HUES64 (cell line): ENCODE data around the gene SETD2.
A peak's percentile ranks its signal among the peaks of the same experiment; 100 is the strongest.
"Not testable (repeated sequence)": the region's sequence is repeated elsewhere in the genome, so short reads cannot be mapped to it uniquely, and the experiment has no call there.

ENCODE experiments used
- H3K27ac ChIP-seq: 2 replicates; pipeline ENCODE4 v1.7.0; 2013; ENCODE audit warnings: low read depth, low read length, inconsistent platforms
- H3K27me3 ChIP-seq: 2 replicates; pipeline ENCODE4 v1.6.1; 2013; ENCODE audit warnings: mild to moderate bottlenecking, low read length; ENCODE audit not compliant: insufficient read depth
- H3K36me3 ChIP-seq: 2 replicates; pipeline ENCODE4 v1.6.1; 2013; ENCODE audit warnings: mild to moderate bottlenecking, low read length; ENCODE audit not compliant: insufficient read depth
- H3K4me1 ChIP-seq: 2 replicates; pipeline ENCODE4 v1.6.1; 2013; ENCODE audit warnings: mild to moderate bottlenecking, low read length, moderate library complexity; ENCODE audit not compliant: insufficient read depth
- H3K4me3 ChIP-seq: 2 replicates; pipeline ENCODE4 v1.5.1; 2013; ENCODE audit warnings: mild to moderate bottlenecking, low read length, moderate library complexity
- H3K9ac ChIP-seq: 2 replicates; pipeline ENCODE4 v1.6.1; 2013; ENCODE audit warnings: mild to moderate bottlenecking, low read depth, low read length
- H3K9me3 ChIP-seq: 2 replicates; pipeline ENCODE4 v1.6.1; 2013; ENCODE audit warnings: low read depth, low read length; ENCODE audit not compliant: insufficient read depth
- WGBS: fragments of 150-250, 120-280 bp; methylation state at CpG from one replicate; pipeline ENCODE4 v1.1.7; 2013; ENCODE audit warnings: missing lambda C conversion rate; 5-methylcytosine and 5-hydroxymethylcytosine counted together

Gene SETD2

DNA sequence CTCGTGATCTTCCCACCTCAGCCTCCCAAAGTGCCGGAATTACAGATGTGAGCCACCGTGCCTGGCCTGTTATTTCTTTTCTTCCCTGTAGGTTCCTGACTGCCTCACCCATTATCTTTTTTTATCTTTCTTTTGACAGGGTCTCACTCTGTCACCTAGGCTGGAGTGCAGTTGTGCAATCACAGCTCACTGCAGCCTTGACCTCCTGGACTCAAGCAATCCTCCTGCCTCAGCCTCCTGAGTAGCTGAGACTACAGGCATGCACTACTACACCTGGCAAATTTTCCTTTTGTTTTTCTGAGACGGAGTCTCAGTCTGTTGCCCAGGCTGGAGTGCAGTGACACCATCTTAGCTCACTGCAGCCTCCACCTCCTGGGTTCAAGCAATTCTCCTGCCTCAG, 17.8 kb upstream of the SETD2 start:
- not testable (repeated sequence) for H3K27ac ChIP-seq, H3K9me3 ChIP-seq, H3K4me3 ChIP-seq, H3K27me3 ChIP-seq, H3K9ac ChIP-seq, H3K4me1 ChIP-seq
- 92% methylated on average over 4 of the region's 4 CpGs for WGBS
- peaks cover 20% of the 10 kb centered on the region for H3K36me3 ChIP-seq

DNA sequence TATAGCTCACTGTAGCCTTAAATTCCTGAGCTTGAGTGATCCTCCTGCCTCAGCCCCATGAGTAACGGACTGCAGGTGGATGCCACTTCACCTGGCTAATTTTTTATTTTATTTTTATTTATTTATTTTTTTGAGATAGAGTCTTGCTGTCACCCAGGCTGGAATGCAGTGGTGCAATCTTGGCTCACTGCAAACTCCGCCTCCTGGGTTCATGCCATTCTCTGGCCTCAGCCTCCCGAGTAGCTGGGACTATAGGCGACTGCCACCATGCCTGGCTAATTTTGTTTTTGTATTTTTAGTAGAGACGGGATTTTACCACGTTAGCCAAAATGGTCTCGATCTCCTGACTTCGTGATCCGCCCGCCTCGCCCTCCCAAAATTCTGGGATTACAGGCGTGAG, 16.1 kb upstream of the SETD2 start:
- not testable (repeated sequence) for H3K9ac ChIP-seq, H3K27ac ChIP-seq, H3K4me1 ChIP-seq, H3K4me3 ChIP-seq, H3K9me3 ChIP-seq, H3K27me3 ChIP-seq
- WGBS: 94% methylated on average over 12 of the region's 12 CpGs
- peaks cover 25% of the 10 kb centered on the region for H3K36me3 ChIP-seq

DNA sequence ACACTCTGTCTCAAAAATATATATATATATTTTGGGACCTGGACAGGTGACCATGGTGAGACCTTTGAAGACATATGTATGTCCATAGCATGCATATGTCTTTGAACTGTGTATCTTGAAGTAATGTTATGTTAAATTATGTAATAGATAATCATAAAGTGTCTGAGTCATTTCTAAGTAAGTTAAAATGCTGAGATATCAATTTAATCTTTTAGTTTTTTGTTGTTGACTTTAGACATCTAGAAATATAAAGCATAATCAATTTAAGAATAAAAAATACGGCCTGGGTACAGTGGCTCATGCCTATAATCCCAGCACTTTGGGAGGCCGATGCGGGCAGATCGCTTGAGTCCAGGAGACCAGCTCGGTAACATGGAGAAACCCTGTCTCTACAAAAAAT, 12.7 kb upstream of the SETD2 start:
- Histone ChIP-seq H3K27ac (no peak overlapping the region), H3K4me1 (no peaks in the 10 kb centered on the region), H3K27me3 (no peaks in the 10 kb centered on the region), H3K36me3 (peaks cover 30% of the 10 kb centered on the region), H3K9me3 (no peaks in the 10 kb centered on the region), H3K9ac (no peak overlapping the region), H3K4me3 (no peak overlapping the region)
- WGBS: 95% methylated on average over 5 of the region's 5 CpGs

DNA sequence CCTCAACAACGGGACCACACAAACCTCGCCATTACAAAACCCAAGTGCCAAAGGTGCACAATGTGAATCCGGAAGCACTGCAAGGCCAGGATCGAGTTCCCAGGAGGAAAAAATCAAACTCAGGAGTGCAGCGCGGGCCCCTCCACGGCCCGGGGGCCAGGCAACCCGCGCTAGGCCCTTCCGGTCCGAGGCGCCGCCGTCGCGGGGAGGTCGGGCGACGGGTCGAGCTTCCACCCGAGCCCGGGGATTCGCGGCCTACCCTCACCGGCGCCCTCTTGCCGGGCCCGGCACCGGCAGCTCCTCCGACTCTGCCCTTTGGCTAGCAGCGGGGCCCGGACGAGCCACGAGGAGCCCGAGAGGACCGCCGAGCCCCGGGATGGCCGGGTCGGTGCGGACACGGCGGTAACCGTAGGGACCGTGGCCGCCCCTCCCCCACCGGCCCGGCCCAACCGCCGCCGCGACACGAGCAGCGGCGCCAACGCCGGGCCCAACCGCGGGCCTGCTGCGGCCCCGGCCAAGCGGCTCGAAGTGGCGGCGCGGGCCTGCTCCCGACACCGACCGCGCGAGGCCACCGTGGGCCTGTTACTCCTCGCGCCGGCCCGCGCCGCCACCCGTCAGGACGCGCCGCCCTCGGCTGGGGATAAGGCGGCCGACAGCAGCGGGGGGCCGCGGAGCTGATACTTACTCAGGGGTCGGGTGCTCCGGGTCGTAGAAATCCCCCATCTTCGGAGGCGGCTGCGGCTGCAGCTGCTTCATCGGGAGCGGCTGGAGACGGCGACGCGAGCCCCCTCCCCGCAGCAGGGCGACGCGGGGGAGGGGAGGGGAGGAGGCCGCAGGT, 525 bp downstream of the SETD2 start:
- Histone ChIP-seq H3K27ac (peak overlapping the region; percentile 94), H3K9me3 (no peaks in the 10 kb centered on the region), H3K4me3 (peak overlapping the region; percentile 66), H3K36me3 (no peaks in the 10 kb centered on the region), H3K9ac (peak overlapping the region; percentile 94), H3K27me3 (no peaks in the 10 kb centered on the region), H3K4me1 (peaks cover 26% of the 10 kb centered on the region; the same call in 1 of the 2 replicates)
- under 1% methylated on average over 102 of the region's 106 CpGs for WGBS

DNA sequence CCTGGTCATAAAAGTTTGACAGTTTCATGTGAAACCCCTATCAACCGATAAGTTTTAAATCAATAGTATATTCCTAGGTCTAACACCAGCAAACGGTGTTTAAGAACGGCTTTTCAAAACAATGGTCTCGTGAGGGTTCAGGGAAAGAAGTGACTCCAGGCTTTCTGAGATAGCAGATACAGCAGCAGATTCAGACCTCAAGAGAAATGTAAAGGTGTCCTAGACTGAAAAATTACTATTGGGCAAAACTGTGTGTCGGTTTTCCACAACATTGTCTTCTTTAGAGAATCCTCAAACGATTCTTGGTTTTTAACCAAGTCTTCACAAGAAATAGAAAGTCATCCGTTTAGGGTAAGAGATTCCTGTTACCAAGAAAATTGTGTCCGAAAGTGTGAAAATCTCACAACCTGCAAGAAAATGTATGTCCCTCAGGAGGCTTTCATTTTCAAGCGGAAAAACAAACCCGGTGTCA, 1.2 kb downstream of the SETD2 start:
- H3K27me3 ChIP-seq: no peaks in the 10 kb centered on the region
- peak overlapping the region; percentile 66 for H3K4me3 ChIP-seq
- H3K9me3 ChIP-seq: no peaks in the 10 kb centered on the region
- WGBS: 8% methylated on average over 10 of the region's 10 CpGs
- peak overlapping the region; percentile 94 for H3K27ac ChIP-seq
- peak overlapping the region; percentile 94 for H3K9ac ChIP-seq
- H3K4me1 ChIP-seq: peaks cover 26% of the 10 kb centered on the region; the same call in 1 of the 2 replicates
- no peaks in the 10 kb centered on the region for H3K36me3 ChIP-seq

DNA sequence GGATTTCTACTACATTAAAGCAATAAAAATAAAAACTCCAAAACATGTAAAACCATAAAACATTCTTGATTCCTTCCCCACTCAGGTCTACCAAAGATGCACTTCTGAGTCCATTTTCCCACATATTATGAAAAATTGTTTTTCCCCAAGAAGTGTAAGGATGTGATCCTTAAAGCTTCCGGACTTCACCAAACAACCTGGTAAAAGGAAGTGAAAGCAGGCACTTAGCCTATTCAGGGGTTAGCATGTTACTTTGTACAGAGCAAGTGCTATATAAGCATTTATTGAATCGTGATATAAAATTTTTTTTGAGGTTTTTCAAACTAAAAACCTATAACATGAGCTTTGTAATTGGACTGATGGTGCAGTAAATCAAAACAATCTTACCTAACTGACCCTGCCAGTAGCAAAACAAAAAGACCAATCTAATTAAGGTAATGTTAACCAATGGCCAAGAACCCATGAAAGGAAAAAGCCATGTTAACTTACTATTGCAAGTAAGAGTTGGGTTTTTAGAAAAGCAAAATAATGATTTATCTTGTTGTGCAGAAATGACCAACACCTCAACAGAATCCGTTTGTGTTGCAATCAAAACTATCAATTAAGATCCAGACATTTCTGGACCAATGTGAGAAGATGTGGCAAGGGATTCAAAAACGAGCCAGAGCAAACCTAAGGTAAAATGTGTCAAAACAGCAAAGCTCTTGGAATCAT, 1.8 kb downstream of the SETD2 start:
- Histone ChIP-seq H3K4me3 (peak overlapping the region; percentile 66), H3K4me1 (peaks cover 26% of the 10 kb centered on the region; the same call in 1 of the 2 replicates), H3K27me3 (no peaks in the 10 kb centered on the region), H3K9me3 (no peaks in the 10 kb centered on the region), H3K36me3 (no peaks in the 10 kb centered on the region), H3K9ac (peak overlapping the region; percentile 94), H3K27ac (no peak overlapping the region)
- 57% methylated on average over 2 of the region's 4 CpGs for WGBS

DNA sequence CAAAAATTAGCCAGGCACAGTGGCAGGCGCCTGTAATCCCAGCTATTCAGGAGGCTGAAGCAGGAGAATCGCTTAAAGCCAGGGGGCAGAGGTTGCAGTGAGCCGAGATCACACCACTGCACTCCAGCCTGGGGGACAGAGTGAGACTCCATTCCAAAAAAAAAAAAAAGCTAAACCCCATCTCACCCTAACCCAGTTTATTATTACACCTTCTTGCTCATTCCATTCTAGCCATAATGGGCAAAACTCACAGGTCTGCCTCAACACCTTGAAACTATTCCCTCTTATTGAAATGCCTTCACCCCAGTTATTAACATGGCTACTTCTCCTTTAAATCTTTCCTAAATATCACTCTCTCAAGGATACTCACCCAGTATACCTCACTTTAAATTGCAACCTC, 4.1 kb downstream of the SETD2 start:
- H3K9ac ChIP-seq: no peak overlapping the region
- no peaks in the 10 kb centered on the region for H3K36me3 ChIP-seq
- peaks cover 26% of the 10 kb centered on the region; the same call in 1 of the 2 replicates for H3K4me1 ChIP-seq

DNA sequence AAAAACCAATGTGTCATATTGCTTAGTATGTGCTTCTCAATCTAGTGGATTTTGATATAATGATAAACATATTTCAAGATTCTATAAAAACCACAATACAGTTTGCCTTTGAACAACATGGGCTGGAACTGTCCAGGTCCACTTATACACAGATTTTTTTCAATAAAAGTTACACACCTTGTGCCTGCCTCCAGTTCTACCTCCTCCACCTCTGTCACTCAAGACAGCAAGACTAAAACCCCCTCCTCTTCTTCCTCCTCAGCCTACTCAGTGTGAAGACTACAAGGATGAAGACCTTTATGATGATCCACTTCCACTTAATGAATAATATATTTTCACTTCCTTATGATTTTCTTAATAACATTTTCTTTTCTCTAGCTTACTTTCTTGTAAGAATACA, 5.7 kb downstream of the SETD2 start:
- H3K36me3 ChIP-seq: no peaks in the 10 kb centered on the region
- no peaks in the 10 kb centered on the region for H3K9me3 ChIP-seq
- no peak overlapping the region for H3K4me3 ChIP-seq

More for the DNA sequence above, 4.1 kb downstream of the SETD2 start:
- Histone ChIP-seq H3K9me3 (no peaks in the 10 kb centered on the region), H3K4me3 (no peak overlapping the region), H3K27ac (peak overlapping the region; percentile 20; the same call in 1 of the 2 replicates), H3K27me3 (no peaks in the 10 kb centered on the region)
- WGBS: 57% methylated on average over 3 of the region's 3 CpGs

DNA sequence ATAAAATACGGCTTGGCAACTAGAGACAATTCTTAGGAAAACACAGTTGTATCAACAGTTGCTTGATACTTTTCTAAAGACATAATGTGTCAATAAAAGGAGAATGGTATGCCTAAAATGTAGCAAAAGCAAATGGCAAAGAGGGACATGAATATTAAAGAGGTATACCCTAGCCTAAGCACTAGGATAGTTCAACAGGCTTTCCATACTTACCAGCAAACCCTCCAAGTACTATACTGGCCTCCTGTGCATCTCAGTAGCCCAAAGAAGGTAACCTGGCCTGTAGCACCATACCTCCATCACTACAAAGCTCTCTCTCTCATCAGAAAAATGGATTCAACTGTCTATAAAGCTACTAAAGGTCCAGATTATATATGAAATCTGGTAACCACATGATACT, 7.5 kb downstream of the SETD2 start:
- Histone ChIP-seq H3K27ac (no peak overlapping the region), H3K9ac (no peak overlapping the region), H3K36me3 (no peaks in the 10 kb centered on the region), H3K4me1 (peaks cover 29% of the 10 kb centered on the region; the same call in 1 of the 2 replicates), H3K27me3 (no peaks in the 10 kb centered on the region), H3K9me3 (no peaks in the 10 kb centered on the region), H3K4me3 (no peak overlapping the region)
- WGBS: 96% methylated on average over 1 of the region's 1 CpG

More for the DNA sequence above, 5.7 kb downstream of the SETD2 start:
- Histone ChIP-seq H3K27ac (no peak overlapping the region), H3K27me3 (no peaks in the 10 kb centered on the region), H3K9ac (no peak overlapping the region), H3K4me1 (peaks cover 26% of the 10 kb centered on the region; the same call in 1 of the 2 replicates)

DNA sequence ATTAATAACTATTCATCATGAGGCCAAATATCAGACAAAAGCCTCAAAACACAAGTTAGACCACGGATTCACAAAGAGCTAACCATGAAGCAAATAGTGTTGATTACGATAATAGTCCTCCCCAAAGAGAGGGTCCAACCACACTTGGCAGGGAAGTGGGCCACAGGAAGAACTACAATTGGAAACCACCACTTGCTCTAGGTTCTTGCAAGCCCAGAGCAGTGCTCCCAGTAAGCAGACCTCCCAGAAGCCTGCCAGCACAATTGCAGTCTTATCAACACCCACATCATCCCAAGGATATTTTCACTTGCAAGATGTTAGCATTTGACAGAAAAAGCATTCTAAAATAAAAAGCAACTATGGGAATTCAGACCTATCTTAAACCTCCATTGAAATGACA, 11.3 kb downstream of the SETD2 start:
- H3K27me3 ChIP-seq: no peaks in the 10 kb centered on the region
- H3K9me3 ChIP-seq: no peaks in the 10 kb centered on the region
- H3K9ac ChIP-seq: no peak overlapping the region
- H3K36me3 ChIP-seq: no peaks in the 10 kb centered on the region
- no peak overlapping the region; the same call in 1 of the 2 replicates for H3K27ac ChIP-seq
- peaks cover 12% of the 10 kb centered on the region; the same call in 1 of the 2 replicates for H3K4me1 ChIP-seq
- WGBS: 92% methylated on average over 2 of the region's 2 CpGs
- no peak overlapping the region for H3K4me3 ChIP-seq

DNA sequence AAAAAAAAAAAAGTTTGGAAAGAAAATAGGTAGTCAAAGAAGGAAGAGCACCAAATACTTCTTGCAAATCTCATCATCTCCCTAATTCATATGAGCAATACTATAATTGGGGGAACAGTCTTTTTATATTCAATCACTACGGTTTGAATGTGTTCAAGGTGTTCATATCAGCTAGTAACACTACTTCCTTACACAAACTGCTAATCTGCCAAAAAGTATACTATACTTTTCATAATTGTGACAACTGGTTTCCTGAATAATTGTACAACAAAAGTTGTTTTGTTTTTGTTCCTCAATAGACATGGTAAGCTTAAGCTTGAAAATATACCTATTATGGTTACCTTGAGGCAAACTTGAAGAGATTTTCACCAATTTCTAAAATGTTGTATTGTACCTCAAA, 12.1 kb downstream of the SETD2 start:
- Histone ChIP-seq H3K27ac (no peak overlapping the region), H3K9ac (no peak overlapping the region), H3K36me3 (no peaks in the 10 kb centered on the region), H3K4me1 (peaks cover 12% of the 10 kb centered on the region; the same call in 1 of the 2 replicates), H3K4me3 (no peak overlapping the region), H3K9me3 (no peaks in the 10 kb centered on the region), H3K27me3 (no peaks in the 10 kb centered on the region)
- WGBS: 75% methylated on average over 1 of the region's 1 CpG
